WTC11 (cell line): Measurements from ENCODE around the gene YBX2. TPM values are rescaled to one million over a fixed set of nuclear protein-coding genes. Genes with fewer than 3 reads are reported as not detected.

ENCODE experiments used
- ATAC-seq: fragments of 200-7000 bp; cut with Tn5 transposase; 2 replicates; pipeline ENCODE4 v1.10.0; 2021; ENCODE audit warnings: mild to moderate bottlenecking, moderate library complexity
- CTCF ChIA-PET: fragments of 300-600 bp; sonication (Branson Sonifier 250); formaldehyde crosslinking; loops from one replicate; lab custom pipeline; 2021; ENCODE audit warnings: antibody characterized with exemption; lab: Charles Lee
- POLR2A ChIA-PET: fragments of 350-600 bp; sonication (Branson Sonifier 250); formaldehyde crosslinking; loops from one replicate; lab custom pipeline; 2021; ENCODE audit warnings: antibody characterized with exemption; lab: Charles Lee
- DNase-seq: peaks from one replicate; pipeline ENCODE4 v3.0.0; 2021; ENCODE audit warnings: low spot score
- H3K27ac Mint-ChIP-seq: 2 replicates; pipeline ENCODE4 v1.8.0; 2021; ENCODE audit warnings: mixed read lengths
- H3K27me3 Mint-ChIP-seq: 2 replicates; pipeline ENCODE4 v1.8.0; 2021; ENCODE audit warnings: low read depth, mild to moderate bottlenecking, moderate library complexity, mixed read lengths
- H3K36me3 Mint-ChIP-seq: 2 replicates; pipeline ENCODE4 v1.8.0; 2021; ENCODE audit warnings: mixed read lengths
- H3K4me1 Mint-ChIP-seq: 2 replicates; pipeline ENCODE4 v1.8.0; 2022; ENCODE audit warnings: mixed read lengths
- H3K4me3 Mint-ChIP-seq: 2 replicates; pipeline ENCODE4 v1.8.0; 2021; ENCODE audit warnings: mild to moderate bottlenecking, moderate library complexity, mixed read lengths
- H3K9me3 Mint-ChIP-seq: 2 replicates; pipeline ENCODE4 v1.8.0; 2021; ENCODE audit warnings: mixed read lengths
- CREM ChIP-seq: sonication (generic); formaldehyde crosslinking; IDR thresholded peaks from 2 replicates; pipeline ENCODE4 v1.8.1; 2022; ENCODE audit warnings: mild to moderate bottlenecking, missing genetic modification reagents, moderate library complexity
- ELF4 ChIP-seq: sonication (generic); formaldehyde crosslinking; IDR thresholded peaks from 2 replicates; pipeline ENCODE4 v1.8.1; 2022; ENCODE audit warnings: low read depth, mild to moderate bottlenecking, moderate library complexity, missing genetic modification reagents
- ETV6 ChIP-seq: sonication (generic); formaldehyde crosslinking; IDR thresholded peaks from 2 replicates; pipeline ENCODE4 v1.8.1; 2022; ENCODE audit warnings: mild to moderate bottlenecking, missing genetic modification reagents
- GABPB1 ChIP-seq: sonication (generic); formaldehyde crosslinking; IDR thresholded peaks from 2 replicates; pipeline ENCODE4 v1.8.1; 2023; ENCODE audit warnings: mild to moderate bottlenecking, missing genetic modification reagents
- IRF2 ChIP-seq: sonication (generic); formaldehyde crosslinking; IDR thresholded peaks from 2 replicates; pipeline ENCODE4 v1.8.0; 2022; ENCODE audit warnings: low read depth, missing genetic modification reagents, borderline replicate concordance
- MYBL2 ChIP-seq: sonication (generic); formaldehyde crosslinking; IDR thresholded peaks from 2 replicates; pipeline ENCODE4 v1.8.1; 2023; ENCODE audit warnings: mild to moderate bottlenecking, moderate library complexity, missing genetic modification reagents
- PRRX2 ChIP-seq: fragments of 250-450 bp; sonication (Bioruptor Pico); IDR thresholded peaks from 2 replicates; pipeline ENCODE4 v1.8.0; 2021; ENCODE audit warnings: mild to moderate bottlenecking
- RELA ChIP-seq: sonication (generic); formaldehyde crosslinking; IDR thresholded peaks from 2 replicates; pipeline ENCODE4 v1.8.1; 2022; ENCODE audit warnings: missing genetic modification reagents, mild to moderate bottlenecking, borderline replicate concordance
- TEAD1 ChIP-seq: sonication (generic); formaldehyde crosslinking; IDR thresholded peaks from 2 replicates; pipeline ENCODE4 v1.8.0; 2022; ENCODE audit warnings: mild to moderate bottlenecking, missing genetic modification reagents
- ZNF121 ChIP-seq: sonication (generic); formaldehyde crosslinking; IDR thresholded peaks from 2 replicates; pipeline ENCODE4 v1.8.0; 2023; ENCODE audit warnings: missing genetic modification reagents
- ZNF671 ChIP-seq: fragments of 250-450 bp; sonication (Bioruptor Pico); IDR thresholded peaks from 2 replicates; pipeline ENCODE4 v1.8.0; 2021; ENCODE audit warnings: mild to moderate bottlenecking
- total RNA-seq: library from RNA; stranded (reverse); gene quantifications from 3 replicates; pipeline ENCODE4 v1.2.3, GENCODE V29; 2021
- TF ChIP-seq, protein P1 (sequence below): sonication (generic); formaldehyde crosslinking; IDR thresholded peaks from 2 replicates; pipeline ENCODE4 v1.8.0; 2023; ENCODE audit warnings: missing genetic modification reagents
- TF ChIP-seq, protein P2 (sequence below): sonication (generic); formaldehyde crosslinking; IDR thresholded peaks from 2 replicates; pipeline ENCODE4 v1.8.1; 2023; ENCODE audit warnings: mild to moderate bottlenecking, missing genetic modification reagents, moderate library complexity
- TF ChIP-seq, protein P3 (sequence below): sonication (generic); formaldehyde crosslinking; IDR thresholded peaks from 2 replicates; pipeline ENCODE4 v1.8.0; 2022; ENCODE audit warnings: mild to moderate bottlenecking, missing genetic modification reagents
- TF ChIP-seq, protein P4 (sequence below): sonication (generic); formaldehyde crosslinking; IDR thresholded peaks from 2 replicates; pipeline ENCODE4 v1.8.0; 2022; ENCODE audit warnings: mild to moderate bottlenecking, missing genetic modification reagents
- TF ChIP-seq, protein P5 (sequence below): sonication (generic); formaldehyde crosslinking; conservative IDR thresholded peaks from 2 replicates; pipeline ENCODE4 v1.8.1; 2022; ENCODE audit warnings: mild to moderate bottlenecking, missing genetic modification reagents
- TF ChIP-seq, protein P6 (sequence below): sonication (generic); formaldehyde crosslinking; IDR thresholded peaks from 2 replicates; pipeline ENCODE4 v1.8.1; 2023; ENCODE audit warnings: mild to moderate bottlenecking, missing genetic modification reagents, moderate library complexity
- TF ChIP-seq, protein P7 (sequence below): sonication (generic); formaldehyde crosslinking; IDR thresholded peaks from 2 replicates; pipeline ENCODE4 v1.8.0; 2023; ENCODE audit warnings: missing genetic modification reagents, mild to moderate bottlenecking, borderline replicate concordance
- TF ChIP-seq, protein P8 (sequence below): sonication (generic); formaldehyde crosslinking; IDR thresholded peaks from 2 replicates; pipeline ENCODE4 v1.8.0; 2022; ENCODE audit warnings: mild to moderate bottlenecking, missing genetic modification reagents

The YBX2 gene
- total RNA-seq, 1 experiment from 2014 or later, result 26.8 TPM

DNA sequence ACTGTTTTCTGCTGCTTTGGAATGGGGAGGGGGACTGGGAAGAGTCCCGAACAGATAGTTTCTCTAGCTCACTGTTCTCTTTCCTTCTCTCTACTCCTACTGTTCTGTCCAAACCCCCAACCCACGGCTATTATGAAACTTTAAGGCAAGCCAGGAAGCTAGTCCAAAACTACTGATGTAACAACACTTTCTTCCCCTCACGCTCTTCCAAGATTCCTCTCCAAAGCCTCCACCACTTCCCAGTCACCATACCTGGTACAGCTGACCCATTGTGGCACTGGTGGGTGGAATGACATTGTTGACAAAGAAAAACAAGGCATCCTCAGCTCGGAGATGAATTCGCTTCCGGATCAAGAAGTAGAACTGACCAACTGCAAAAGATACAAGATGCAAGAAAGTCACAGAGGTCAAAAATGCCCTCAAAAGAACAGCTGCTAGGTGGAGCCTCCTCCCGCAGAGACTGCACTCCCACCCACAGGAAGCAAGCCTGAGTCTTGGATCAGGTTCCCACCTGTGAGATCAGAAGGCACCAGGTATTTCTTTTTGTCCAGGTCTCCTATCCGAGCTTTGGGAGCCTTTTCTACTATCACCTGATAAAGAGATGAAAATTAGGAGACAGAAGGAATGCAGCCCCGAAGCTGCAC, 53.2 kb downstream of the YBX2 start (continued):
- no peak for TF ChIP-seq PRRX2 (CRISPR knock-in tag)

DNA sequence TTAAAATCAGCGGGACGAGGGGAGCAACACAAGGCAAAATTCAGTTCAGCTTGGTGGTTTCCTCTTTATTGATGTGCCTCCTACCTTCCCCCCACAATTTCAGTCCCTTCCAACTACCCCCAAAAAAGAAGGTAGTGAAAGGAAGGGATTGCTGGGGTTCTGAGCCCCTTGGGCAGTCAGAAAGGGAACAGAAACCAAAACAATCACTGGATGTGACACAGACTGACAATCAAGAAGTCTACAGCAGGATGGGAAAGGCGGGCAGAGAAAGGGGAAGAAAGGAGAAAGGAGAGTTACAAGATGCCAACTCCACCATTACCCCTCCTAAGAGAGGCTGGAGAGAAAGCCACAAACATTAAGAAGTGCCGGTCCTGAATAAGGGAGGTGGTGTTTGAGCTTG, 54.1 kb downstream of the YBX2 start:
- H3K36me3 Mint-ChIP-seq, result peaks cover 35% of the 10 kb centered on the region
- ChIA-PET POLR2A (interaction anchor here (1.6 kb wide), 1 partner anchor 11 kb away, joined by 5 read pairs; the partner anchor contains the start of genes CTDNEP1 and ELP5), CTCF (interaction anchor here (0.5 to 2.3 kb wide), 2 partner anchors 26 to 477 kb away, joined by 5 to 10 read pairs; no protein-coding TSS in a partner anchor)
- no peaks in the 10 kb centered on the region for H3K27me3 Mint-ChIP-seq
- peak overlapping the region; percentile 89 for H3K27ac Mint-ChIP-seq
- ATAC-seq, result no peak
- peaks cover 33% of the 10 kb centered on the region for H3K4me1 Mint-ChIP-seq
- TF ChIP-seq IRF2 (CRISPR knock-in tag) (no peak), ZNF671 (no peak)
- TF ChIP-seq, protein P1, sequence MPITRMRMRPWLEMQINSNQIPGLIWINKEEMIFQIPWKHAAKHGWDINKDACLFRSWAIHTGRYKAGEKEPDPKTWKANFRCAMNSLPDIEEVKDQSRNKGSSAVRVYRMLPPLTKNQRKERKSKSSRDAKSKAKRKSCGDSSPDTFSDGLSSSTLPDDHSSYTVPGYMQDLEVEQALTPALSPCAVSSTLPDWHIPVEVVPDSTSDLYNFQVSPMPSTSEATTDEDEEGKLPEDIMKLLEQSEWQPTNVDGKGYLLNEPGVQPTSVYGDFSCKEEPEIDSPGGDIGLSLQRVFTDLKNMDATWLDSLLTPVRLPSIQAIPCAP (CRISPR knock-in tag), result no peak
- TF ChIP-seq, protein P2, sequence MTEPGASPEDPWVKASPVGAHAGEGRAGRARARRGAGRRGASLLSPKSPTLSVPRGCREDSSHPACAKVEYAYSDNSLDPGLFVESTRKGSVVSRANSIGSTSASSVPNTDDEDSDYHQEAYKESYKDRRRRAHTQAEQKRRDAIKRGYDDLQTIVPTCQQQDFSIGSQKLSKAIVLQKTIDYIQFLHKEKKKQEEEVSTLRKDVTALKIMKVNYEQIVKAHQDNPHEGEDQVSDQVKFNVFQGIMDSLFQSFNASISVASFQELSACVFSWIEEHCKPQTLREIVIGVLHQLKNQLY (CRISPR knock-in tag), result no peak
- H3K9me3 Mint-ChIP-seq, result no peaks in the 10 kb centered on the region
- peak overlapping the region; percentile 90 for H3K4me3 Mint-ChIP-seq
- no peak for DNase-seq

DNA sequence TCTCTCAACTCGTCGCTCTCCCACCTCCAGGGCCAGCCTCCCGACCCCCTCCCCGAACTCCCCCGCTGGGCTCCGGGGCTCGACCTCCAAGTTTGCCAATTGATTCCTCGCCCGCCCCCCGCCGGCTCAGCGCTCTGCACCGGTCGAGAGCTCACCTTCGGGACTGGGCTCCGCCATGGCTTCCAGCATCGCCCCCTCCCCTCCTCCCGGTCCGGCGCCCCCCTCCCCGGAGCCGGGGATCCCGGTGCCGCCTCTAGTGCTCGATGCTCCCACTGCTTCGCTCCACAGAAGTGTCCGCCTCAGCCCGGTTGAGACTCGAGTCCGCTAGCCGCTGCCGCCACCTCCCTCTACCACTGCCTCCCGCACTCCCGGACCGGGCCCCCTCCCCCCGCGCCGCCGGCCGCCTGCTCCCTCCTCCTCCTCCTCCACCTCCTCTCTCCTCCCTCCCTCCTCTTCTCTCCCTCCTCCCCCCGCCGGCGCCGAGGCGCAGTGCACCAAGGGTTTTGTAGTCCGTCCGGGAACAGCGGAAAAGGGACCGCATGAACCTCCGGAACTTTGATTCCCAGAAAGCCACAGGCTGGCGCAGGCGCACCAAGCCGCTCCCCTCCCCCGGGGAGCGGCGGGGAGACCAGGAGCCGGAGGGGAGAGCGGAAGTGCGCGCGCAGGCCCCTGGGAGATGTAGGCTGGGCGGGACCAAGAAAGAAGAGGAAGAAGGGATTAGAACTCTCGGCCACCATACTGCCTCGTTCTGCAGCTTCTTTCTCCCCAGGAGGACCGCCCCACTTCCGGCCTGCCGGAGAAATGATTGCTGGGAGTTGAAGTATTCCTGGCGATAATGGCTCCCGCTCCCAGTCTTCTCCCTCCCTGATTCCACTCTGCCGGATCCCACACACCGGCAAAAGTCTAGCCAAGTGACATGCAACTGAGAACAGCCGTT, 55.1 kb downstream of the YBX2 start, which contains the start of gene PHF23:
TSS of gene PHF23 (minus strand) at position 367 of the 937 bp plus-strand sequence. CDS start at position 189, 178 bp downstream.
- Mint-ChIP-seq H3K4me3 (peak within 1 kb of the TSS; percentile 95), H3K9me3 (no peaks in the 10 kb centered on the region), H3K27me3 (no peaks in the 10 kb centered on the region), H3K27ac (peak within 1 kb of the TSS; percentile 93), H3K36me3 (peaks cover 35% of the 10 kb centered on the region), H3K4me1 (peaks cover 39% of the 10 kb centered on the region)
- CTCF ChIA-PET, result interaction anchor here (0.6 to 6.0 kb wide), 7 partner anchors 8 to 62 kb away, joined by 4 to 36 read pairs (median 6); partner anchors contain the start of genes ACADVL and DLG4
- POLR2A ChIA-PET, result interaction anchor here (0.7 to 1.8 kb wide), 5 partner anchors 12 to 90 kb away, joined by 3 to 8 read pairs (median 4); partner anchors contain the start of genes ACADVL, CTDNEP1, ELP5 and NEURL4
- peak; percentile 99 for DNase-seq
- ATAC-seq, result peak; percentile 73
- TF ChIP-seq, protein P3, sequence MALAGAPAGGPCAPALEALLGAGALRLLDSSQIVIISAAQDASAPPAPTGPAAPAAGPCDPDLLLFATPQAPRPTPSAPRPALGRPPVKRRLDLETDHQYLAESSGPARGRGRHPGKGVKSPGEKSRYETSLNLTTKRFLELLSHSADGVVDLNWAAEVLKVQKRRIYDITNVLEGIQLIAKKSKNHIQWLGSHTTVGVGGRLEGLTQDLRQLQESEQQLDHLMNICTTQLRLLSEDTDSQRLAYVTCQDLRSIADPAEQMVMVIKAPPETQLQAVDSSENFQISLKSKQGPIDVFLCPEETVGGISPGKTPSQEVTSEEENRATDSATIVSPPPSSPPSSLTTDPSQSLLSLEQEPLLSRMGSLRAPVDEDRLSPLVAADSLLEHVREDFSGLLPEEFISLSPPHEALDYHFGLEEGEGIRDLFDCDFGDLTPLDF (CRISPR knock-in tag), result no peak
- TF ChIP-seq, protein P4, sequence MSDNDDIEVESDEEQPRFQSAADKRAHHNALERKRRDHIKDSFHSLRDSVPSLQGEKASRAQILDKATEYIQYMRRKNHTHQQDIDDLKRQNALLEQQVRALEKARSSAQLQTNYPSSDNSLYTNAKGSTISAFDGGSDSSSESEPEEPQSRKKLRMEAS, result peak; percentile 47; the same call in 1 of the 2 replicates
- TF ChIP-seq MYBL2 (CRISPR knock-in tag) (0 out of 2 replicates have a peak, but pooled peaks have one; percentile 21), ELF4 (CRISPR knock-in tag) (peak; percentile 96; the same call in 1 of the 2 replicates), TEAD1 (CRISPR knock-in tag) (0 out of 2 replicates have a peak, but pooled peaks have one; percentile 43), RELA (CRISPR knock-in tag) (no peak), CREM (CRISPR knock-in tag) (peak; percentile 23; the same call in 1 of the 2 replicates), ETV6 (CRISPR knock-in tag) (0 out of 2 replicates have a peak, but pooled peaks have one; percentile 11), ZNF121 (CRISPR knock-in tag) (no peak), GABPB1 (peak; percentile 71)
- TF ChIP-seq, protein P5, sequence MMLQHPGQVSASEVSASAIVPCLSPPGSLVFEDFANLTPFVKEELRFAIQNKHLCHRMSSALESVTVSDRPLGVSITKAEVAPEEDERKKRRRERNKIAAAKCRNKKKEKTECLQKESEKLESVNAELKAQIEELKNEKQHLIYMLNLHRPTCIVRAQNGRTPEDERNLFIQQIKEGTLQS (CRISPR knock-in tag), result no peak
- TF ChIP-seq, protein P6, sequence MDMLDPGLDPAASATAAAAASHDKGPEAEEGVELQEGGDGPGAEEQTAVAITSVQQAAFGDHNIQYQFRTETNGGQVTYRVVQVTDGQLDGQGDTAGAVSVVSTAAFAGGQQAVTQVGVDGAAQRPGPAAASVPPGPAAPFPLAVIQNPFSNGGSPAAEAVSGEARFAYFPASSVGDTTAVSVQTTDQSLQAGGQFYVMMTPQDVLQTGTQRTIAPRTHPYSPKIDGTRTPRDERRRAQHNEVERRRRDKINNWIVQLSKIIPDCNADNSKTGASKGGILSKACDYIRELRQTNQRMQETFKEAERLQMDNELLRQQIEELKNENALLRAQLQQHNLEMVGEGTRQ (CRISPR knock-in tag), result peak; percentile 44; the same call in 1 of the 2 replicates
- TF ChIP-seq, protein P7, sequence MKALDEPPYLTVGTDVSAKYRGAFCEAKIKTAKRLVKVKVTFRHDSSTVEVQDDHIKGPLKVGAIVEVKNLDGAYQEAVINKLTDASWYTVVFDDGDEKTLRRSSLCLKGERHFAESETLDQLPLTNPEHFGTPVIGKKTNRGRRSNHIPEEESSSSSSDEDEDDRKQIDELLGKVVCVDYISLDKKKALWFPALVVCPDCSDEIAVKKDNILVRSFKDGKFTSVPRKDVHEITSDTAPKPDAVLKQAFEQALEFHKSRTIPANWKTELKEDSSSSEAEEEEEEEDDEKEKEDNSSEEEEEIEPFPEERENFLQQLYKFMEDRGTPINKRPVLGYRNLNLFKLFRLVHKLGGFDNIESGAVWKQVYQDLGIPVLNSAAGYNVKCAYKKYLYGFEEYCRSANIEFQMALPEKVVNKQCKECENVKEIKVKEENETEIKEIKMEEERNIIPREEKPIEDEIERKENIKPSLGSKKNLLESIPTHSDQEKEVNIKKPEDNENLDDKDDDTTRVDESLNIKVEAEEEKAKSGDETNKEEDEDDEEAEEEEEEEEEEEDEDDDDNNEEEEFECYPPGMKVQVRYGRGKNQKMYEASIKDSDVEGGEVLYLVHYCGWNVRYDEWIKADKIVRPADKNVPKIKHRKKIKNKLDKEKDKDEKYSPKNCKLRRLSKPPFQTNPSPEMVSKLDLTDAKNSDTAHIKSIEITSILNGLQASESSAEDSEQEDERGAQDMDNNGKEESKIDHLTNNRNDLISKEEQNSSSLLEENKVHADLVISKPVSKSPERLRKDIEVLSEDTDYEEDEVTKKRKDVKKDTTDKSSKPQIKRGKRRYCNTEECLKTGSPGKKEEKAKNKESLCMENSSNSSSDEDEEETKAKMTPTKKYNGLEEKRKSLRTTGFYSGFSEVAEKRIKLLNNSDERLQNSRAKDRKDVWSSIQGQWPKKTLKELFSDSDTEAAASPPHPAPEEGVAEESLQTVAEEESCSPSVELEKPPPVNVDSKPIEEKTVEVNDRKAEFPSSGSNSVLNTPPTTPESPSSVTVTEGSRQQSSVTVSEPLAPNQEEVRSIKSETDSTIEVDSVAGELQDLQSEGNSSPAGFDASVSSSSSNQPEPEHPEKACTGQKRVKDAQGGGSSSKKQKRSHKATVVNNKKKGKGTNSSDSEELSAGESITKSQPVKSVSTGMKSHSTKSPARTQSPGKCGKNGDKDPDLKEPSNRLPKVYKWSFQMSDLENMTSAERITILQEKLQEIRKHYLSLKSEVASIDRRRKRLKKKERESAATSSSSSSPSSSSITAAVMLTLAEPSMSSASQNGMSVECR (CRISPR knock-in tag), result peak; percentile 23; the same call in 1 of the 2 replicates
- TF ChIP-seq, protein P8, sequence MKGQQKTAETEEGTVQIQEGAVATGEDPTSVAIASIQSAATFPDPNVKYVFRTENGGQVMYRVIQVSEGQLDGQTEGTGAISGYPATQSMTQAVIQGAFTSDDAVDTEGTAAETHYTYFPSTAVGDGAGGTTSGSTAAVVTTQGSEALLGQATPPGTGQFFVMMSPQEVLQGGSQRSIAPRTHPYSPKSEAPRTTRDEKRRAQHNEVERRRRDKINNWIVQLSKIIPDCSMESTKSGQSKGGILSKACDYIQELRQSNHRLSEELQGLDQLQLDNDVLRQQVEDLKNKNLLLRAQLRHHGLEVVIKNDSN (CRISPR knock-in tag), result 0 out of 2 replicates have a peak, but pooled peaks have one; percentile 25
